ES-I3 (cell line): ENCODE measurements around the gene GLYAT.

Source experiments
- H3K36me3 ChIP-seq: 2 replicates; pipeline ENCODE4 v1.6.1; 2013; ENCODE audit warnings: mild to moderate bottlenecking, low read length, control low read depth, moderate library complexity; ENCODE audit not compliant: insufficient read depth
- H3K4me1 ChIP-seq: 2 replicates; pipeline ENCODE4 v1.6.1; 2013; ENCODE audit warnings: mild to moderate bottlenecking, control low read depth, low read length; ENCODE audit not compliant: insufficient read depth
- H3K9ac ChIP-seq: 2 replicates; pipeline ENCODE4 v1.6.1; 2013; ENCODE audit warnings: low read depth, mild to moderate bottlenecking, low read length, moderate library complexity
- H3K9me3 ChIP-seq: 2 replicates; pipeline ENCODE4 v1.6.1; 2013; ENCODE audit warnings: mild to moderate bottlenecking, low read length, moderate library complexity; ENCODE audit not compliant: control insufficient read depth, insufficient read depth

The GLYAT gene, protein sequence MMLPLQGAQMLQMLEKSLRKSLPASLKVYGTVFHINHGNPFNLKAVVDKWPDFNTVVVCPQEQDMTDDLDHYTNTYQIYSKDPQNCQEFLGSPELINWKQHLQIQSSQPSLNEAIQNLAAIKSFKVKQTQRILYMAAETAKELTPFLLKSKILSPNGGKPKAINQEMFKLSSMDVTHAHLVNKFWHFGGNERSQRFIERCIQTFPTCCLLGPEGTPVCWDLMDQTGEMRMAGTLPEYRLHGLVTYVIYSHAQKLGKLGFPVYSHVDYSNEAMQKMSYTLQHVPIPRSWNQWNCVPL

DNA sequence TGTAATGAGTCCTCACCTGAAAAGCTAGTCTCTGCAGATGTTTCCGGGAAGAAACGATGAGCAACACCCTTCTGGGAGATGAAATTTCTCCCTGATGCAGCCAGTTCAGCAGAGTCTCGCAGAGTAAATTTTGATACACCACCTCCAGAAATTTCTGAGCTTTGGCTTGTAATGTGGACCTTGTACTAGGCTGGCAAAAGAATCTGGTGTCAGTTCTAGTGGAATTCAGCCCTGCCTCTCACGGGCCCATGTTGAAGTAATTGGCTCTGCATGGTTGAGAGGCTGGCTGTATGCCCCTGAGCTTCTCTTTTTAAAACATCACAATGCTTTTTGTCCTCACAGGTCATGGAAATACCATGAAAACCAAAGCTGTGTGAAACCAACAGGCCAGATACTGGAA lies at the start of gene GLYAT:
GLYAT (minus strand) TSS at position 125 of the 400 bp plus-strand sequence. CDS start 7,447 bp downstream, outside the sequence.
- Histone ChIP-seq H3K9me3 (no peaks in the 10 kb centered on the region), H3K9ac (no peak within 1 kb of the TSS), H3K36me3 (no peaks in the 10 kb centered on the region), H3K4me1 (no peaks in the 10 kb centered on the region)

DNA sequence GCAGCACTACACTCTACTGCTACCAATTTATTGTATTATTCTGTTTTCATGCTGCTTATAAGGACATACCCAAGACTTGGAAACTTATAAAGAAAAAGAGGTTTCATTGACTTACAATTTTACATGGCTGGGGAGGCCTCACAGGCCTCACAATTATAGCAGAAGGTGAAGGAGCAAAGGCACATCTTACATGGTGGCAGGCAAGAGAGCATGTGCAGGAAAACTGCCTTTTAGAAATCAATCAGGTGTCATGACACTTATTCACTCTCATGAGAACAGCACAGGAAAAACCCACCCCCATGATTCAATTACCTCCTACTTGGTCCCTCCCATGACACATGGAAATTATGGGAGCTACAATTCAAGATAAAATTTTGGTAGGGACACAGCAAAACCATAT lies 49.6 kb upstream of the GLYAT start:
- no peak overlapping the region for H3K9ac ChIP-seq
- no peaks in the 10 kb centered on the region for H3K4me1 ChIP-seq
- H3K9me3 ChIP-seq: peaks cover 5% of the 10 kb centered on the region; the same call in 1 of the 2 replicates
- H3K36me3 ChIP-seq: no peaks in the 10 kb centered on the region

DNA sequence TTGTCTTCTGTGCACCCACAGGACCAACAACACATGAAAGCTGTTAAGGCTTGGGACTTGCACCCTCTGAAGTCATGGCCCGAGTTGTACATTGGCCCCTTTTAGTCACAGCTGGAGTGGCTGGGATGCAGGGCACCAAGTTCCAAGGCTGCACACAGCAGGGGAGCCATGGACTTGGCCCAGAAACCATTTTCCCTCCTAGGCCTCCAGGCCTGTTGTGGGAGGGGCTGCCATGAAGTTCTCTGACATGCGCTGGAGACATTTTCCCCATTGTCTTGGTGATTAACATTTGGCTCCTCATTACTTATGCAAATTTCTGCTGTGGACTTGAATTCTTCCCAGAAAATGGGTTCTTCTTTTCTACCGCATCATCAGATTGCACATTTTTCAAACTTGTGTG lies 48.8 kb upstream of the GLYAT start:
- H3K36me3 ChIP-seq: no peaks in the 10 kb centered on the region
- no peaks in the 10 kb centered on the region for H3K4me1 ChIP-seq
- no peak overlapping the region for H3K9ac ChIP-seq
- peaks cover 5% of the 10 kb centered on the region; the same call in 1 of the 2 replicates for H3K9me3 ChIP-seq

DNA sequence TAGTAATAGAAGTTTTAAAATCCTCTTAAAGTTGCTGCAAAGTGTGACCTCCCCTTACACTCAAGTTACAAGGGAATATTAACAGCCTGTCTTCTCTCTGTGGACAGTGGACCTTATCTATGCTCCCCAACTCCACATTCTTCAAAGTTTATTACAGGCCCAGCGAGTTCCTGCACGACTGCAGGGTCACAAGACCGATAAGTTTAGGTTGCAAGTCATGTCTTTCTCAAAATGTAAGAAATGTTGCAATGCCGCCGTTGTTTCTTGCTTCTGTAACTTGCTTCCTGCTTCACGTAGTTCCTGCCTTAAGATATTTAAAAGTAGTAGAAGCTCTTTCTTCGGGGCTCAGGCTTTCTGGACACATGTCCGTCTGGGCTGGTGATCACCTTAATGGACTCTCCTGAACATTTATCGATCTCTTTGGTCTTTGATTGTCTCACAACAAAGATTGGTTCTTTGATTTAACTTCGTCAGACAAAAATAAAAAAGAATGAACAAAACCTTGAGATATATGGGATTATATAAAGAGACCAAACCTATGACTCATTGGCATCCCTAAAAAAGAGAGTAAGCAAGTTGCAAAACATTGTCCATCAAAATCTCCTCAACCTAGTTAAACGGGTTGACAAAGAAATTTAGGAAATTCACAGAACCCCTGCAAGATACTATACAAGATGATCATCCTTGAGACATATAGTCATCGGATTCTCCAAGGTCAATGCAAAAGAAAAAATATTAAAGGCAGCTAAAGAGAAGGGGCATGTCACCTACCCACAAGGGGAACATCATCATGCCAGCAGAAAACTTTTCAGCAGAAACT lies 45.4 kb upstream of the GLYAT start:
- H3K36me3 ChIP-seq: no peaks in the 10 kb centered on the region

DNA sequence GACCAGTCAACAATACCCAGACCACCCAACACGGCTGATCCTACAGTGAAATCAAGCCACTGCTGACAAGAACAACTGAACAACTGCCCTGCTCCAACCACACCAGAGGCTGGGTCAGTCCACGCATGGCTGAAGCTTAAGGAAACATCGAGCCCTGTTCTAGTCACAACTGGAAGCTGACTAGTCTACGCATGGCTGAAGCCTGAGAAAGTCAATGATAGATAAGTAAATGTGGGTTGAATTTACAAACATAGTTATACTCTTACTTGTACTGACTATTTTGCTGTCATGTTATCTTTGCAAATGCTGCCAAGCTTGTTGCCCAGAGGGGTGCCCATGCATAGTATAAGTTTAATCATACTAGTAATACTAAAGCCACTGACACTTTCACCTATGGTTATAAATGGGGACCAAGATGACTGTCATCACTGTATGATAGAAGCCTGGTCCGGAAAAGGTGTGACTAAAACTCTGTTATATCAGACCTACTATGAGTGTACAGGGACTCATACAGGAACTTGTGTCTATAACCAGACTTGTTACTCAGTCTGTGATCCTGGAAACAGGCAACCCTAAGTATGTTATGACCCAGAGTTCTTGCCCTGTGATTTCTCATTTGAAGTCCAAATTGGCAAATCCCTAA lies 43.4 kb upstream of the GLYAT start:
- Histone ChIP-seq H3K9me3 (peaks cover 4% of the 10 kb centered on the region; the same call in 1 of the 2 replicates), H3K4me1 (no peaks in the 10 kb centered on the region), H3K36me3 (no peaks in the 10 kb centered on the region), H3K9ac (no peak overlapping the region)

More for the DNA sequence above, 45.4 kb upstream of the GLYAT start:
- no peaks in the 10 kb centered on the region for H3K4me1 ChIP-seq
- H3K9me3 ChIP-seq: peaks cover 5% of the 10 kb centered on the region; the same call in 1 of the 2 replicates
- H3K9ac ChIP-seq: no peak overlapping the region

DNA sequence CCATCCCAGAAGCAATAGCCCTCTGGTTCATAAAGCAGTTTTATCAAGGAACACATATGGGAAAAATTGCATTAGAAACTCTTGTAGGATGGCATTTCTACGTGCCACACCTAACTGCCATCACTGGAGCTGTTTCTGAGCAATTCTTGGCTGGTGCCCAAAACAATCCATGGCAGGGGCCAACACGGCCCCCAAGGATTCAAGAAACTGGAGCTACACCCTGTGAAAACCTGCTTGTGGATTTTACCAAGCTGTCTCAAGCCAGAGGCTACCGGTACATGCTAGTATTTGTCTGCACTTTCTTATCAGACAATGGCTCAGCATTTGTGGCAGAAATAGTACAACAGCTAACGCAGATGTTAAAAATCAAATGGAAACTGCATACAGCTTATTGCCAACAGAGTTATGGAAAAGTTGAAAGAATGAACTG lies 42.4 kb upstream of the GLYAT start:
- H3K4me1 ChIP-seq: no peaks in the 10 kb centered on the region
- no peaks in the 10 kb centered on the region for H3K36me3 ChIP-seq
- peaks cover 4% of the 10 kb centered on the region; the same call in 1 of the 2 replicates for H3K9me3 ChIP-seq
- H3K9ac ChIP-seq: no peak overlapping the region

DNA sequence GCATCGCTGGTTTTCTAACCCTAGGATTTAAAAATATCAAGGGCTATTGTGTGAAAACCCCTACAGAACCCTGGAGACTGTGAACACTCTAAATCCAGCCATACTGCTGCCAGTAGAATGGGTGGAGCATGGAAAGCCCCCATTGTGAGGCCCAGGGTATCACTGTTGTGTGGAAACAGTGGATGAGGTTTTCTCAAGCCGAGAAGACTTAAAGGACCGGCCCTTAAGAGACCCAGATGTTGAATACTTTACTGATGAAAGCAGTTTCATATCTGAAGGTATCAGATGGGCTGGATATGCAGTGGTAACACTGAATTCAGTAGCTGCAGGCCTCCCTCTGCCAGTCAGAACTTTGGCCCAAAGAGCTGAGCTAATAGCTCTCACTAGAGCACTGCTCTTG lies 41.6 kb upstream of the GLYAT start:
- H3K9me3 ChIP-seq: peaks cover 4% of the 10 kb centered on the region; the same call in 1 of the 2 replicates
- H3K4me1 ChIP-seq: no peaks in the 10 kb centered on the region
- H3K9ac ChIP-seq: no peak overlapping the region
- no peaks in the 10 kb centered on the region for H3K36me3 ChIP-seq

DNA sequence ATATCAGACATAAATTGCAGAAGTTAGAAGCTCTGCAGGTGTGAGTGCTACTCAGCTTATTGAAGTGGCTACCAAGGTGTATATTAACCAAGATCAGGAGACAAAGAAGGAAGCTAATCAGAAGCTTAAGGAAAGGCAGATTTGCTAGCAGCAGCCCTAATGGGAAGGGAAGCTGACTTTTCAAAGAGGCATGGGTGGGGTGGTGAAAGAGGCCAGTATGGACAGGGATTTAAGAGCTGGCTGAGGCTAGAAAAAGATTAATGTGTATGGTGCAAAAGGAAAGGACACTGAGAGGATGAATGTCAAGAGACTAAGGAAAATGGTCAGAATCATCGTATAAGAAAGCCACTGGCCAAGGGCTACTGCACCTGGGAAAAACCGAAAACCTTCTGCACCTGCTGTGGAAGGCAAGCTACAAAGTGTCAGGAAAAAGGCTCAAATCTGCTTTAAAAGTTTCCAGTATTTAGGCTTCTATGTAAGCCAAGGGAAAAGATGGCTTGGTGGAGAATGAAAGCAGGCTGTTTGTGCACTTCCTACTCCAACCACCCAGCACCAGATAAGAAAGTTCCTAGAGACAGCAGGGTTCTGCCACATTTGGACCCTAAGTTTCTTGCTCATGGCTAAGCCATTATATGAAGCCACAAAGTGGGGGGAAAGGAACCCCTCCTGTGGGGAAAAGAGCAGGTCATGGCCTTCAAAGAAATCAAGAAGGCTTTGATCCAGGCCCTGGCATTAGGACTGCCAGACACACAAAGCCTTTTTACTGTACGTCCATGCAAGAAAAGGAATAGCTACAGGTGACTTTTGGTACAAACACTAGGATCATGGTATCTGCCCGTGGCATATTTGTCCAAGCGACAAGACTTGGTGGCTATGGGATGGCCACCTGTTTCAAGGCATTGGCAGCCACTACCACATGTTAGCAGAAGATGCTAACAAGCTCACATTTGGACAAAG lies 40.9 kb upstream of the GLYAT start:
- Histone ChIP-seq H3K9ac (no peak overlapping the region), H3K36me3 (no peaks in the 10 kb centered on the region), H3K4me1 (no peaks in the 10 kb centered on the region), H3K9me3 (peaks cover 4% of the 10 kb centered on the region; the same call in 1 of the 2 replicates)

DNA sequence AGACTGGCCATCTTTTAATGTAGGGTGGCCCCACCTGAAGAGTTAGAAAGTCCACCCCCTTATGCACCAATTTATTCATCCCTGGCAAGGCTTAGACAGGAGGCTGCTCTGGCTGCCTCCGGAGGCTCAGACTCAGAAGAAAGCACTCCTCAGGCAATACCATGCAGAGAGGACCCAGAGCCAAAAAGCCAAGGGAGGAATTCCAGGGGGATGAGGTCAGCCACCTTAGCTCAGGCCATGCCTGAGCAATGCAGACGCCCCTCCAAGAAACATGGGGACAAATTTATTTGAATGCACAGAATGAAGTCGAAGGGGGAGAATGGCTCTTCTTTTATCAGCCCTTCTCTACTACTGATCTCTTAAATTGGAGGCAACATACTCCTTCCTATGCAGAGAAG lies 39.7 kb upstream of the GLYAT start:
- Histone ChIP-seq H3K4me1 (no peaks in the 10 kb centered on the region), H3K9ac (no peak overlapping the region), H3K36me3 (no peaks in the 10 kb centered on the region), H3K9me3 (peaks cover 4% of the 10 kb centered on the region; the same call in 1 of the 2 replicates)

DNA sequence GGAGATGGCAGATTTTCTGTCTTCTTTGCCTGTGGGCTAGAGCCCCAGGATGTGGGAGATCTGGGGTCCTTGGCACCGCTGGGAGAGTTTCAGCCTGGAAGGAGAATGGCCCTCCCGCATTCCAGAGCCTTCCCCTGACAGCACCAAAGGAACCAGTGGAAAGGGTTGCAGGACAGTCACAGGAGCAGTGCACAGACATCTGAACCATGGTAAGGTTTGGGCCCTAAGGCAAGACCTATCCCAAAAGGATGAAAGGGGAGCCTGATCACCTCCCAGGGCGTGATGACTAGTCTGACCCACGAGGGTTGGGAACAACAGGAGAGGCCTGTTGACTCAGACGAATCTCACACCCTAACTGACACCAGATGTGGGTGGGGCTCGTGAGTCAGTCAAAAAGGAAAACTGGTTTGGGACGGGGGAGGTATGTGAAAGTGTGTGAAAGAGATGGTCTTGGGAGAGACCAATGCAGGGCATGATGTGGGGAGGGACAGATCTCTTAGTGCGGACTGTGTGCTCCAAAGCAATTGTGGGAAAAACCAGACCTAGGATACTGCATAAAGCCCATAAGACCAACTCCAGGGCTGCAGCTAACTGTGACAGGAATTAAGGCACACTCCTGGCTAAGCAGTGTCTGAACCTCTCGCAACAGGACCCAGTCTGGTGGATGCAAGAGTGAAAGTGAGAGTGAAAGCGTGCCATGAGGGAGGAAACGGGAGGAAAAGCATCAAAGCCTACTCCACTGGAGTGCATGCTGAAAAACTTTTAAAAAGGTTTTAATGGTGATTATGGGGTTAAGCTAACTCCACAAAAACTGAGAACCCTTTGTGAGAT lies 39.1 kb upstream of the GLYAT start:
- no peaks in the 10 kb centered on the region for H3K4me1 ChIP-seq
- H3K9ac ChIP-seq: no peak overlapping the region
- H3K36me3 ChIP-seq: no peaks in the 10 kb centered on the region
- H3K9me3 ChIP-seq: peaks cover 4% of the 10 kb centered on the region; the same call in 1 of the 2 replicates

DNA sequence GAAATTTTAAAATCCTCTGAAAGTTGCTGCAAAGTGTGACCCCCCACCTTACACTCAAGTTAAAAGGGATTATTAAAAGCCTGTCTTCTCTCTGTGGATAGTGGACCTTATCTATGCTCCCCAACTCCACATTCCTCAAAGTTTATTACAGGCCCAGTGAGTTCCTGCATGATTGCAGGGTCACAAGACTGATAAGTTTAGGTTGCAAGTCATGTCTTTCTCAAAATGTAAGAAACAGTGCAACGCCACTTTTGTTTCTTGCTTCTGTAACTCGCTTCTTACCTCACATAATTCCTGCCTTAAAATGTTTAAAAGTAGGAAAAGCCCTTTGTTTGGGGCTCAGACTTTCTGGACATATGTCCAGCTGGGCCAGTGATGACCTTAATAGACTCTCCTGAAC lies 38.4 kb upstream of the GLYAT start:
- Histone ChIP-seq H3K36me3 (no peaks in the 10 kb centered on the region), H3K4me1 (no peaks in the 10 kb centered on the region), H3K9me3 (peaks cover 4% of the 10 kb centered on the region; the same call in 1 of the 2 replicates), H3K9ac (no peak overlapping the region)

DNA sequence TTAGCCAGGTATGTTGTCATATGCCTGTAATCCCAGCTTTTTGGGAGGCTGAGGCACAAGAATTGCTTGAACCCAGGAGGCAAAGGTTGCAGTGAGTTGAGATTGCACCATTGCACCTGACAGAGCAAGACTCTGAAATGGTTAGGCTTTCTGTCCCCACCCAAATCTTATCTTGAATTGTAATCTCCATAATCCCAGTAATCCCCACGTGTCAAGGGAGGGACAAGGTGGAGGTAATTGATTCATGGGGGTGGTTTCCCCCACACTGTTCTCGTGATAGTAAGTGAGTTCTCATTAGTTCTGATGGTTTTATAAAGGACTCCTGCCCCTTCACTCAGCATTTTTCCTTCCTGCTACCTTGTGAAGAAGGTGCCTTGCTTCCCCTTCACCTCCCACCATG lies 37.6 kb upstream of the GLYAT start:
- Histone ChIP-seq H3K36me3 (no peaks in the 10 kb centered on the region), H3K4me1 (no peaks in the 10 kb centered on the region), H3K9ac (no peak overlapping the region), H3K9me3 (peaks cover 4% of the 10 kb centered on the region; the same call in 1 of the 2 replicates)

DNA sequence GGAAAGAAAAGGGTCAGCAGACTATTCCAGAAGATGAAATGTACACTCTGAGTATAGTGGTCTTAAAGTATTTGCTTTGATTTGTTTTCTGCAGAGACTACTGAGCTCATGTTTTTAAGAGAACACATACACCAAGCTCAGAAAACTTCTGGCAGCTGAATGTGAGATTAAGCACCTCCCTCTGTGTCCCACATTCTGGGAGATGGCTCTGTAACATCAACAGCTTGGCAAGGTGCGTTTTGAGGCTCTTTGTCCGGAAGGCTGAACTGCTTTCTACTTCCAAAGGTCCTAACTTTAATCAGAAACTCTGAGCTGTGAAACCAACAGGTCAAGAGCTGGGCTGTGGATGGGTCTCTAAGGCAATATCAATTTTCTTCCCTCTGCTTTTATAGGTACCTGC lies 36.4 kb upstream of the GLYAT start:
- Histone ChIP-seq H3K9ac (no peak overlapping the region), H3K9me3 (peaks cover 4% of the 10 kb centered on the region; the same call in 1 of the 2 replicates), H3K4me1 (no peaks in the 10 kb centered on the region)

More for the DNA sequence above, 36.4 kb upstream of the GLYAT start:
- no peaks in the 10 kb centered on the region for H3K36me3 ChIP-seq
